Liver (tissue), 9 donors: Measurements from ENCODE around the gene NUDT14. TPM values are rescaled to one million over a fixed set of nuclear protein-coding genes. Genes with fewer than 3 reads are reported as not detected.

ENCODE experiments used
- DNase-seq: peaks from one replicate; pipeline ENCODE4 v3.0.0-alpha.2; 2017; ENCODE audit warnings: low spot score
- H3K27ac ChIP-seq, 2 donors: one replicate each; pipeline ENCODE4 v1.7.0; 2013; ENCODE audit warnings: inconsistent platforms in 2 of 2, low read length in 2 of 2, control low read depth in 1 of 2, low read depth in 1 of 2, mild to moderate bottlenecking in 1 of 2
- H3K27me3 ChIP-seq, 4 donors: one replicate each; pipeline versions ENCODE4 v1.6.1 to v1.7.0; 2013; ENCODE audit warnings: low read length in 3 of 4, inconsistent platforms in 1 of 4, mild to moderate bottlenecking in 1 of 4, moderate library complexity in 1 of 4; ENCODE audit not compliant: control insufficient read depth in 4 of 4, insufficient read depth in 4 of 4
- H3K36me3 ChIP-seq, 4 donors: one replicate each; pipeline versions ENCODE4 v1.6.1 to v1.7.0; 2013; ENCODE audit warnings: low read length in 3 of 4, mild to moderate bottlenecking in 3 of 4, low read depth in 1 of 4, moderate library complexity in 1 of 4; ENCODE audit not compliant: control insufficient read depth in 4 of 4, insufficient read depth in 3 of 4
- H3K4me1 ChIP-seq, 4 donors: one replicate each; pipeline versions ENCODE4 v1.6.1 to v1.7.0; 2013; ENCODE audit warnings: low read length in 3 of 4, mild to moderate bottlenecking in 3 of 4, moderate library complexity in 1 of 4; ENCODE audit not compliant: control insufficient read depth in 4 of 4, insufficient read depth in 4 of 4
- H3K4me3 ChIP-seq, 3 donors: one replicate each; pipeline versions ENCODE4 v1.6.1 to v1.7.0; 2013; ENCODE audit warnings: low read length in 3 of 3, control low read depth in 1 of 3, low read depth in 1 of 3, mild to moderate bottlenecking in 1 of 3
- H3K9ac ChIP-seq, 2 donors: one replicate each; pipeline ENCODE4 v1.7.0; 2013; ENCODE audit warnings: low read length in 2 of 2, mild to moderate bottlenecking in 2 of 2, moderate library complexity in 2 of 2, control low read depth in 1 of 2, low read depth in 1 of 2
- H3K9me3 ChIP-seq, 4 donors: one replicate each; pipeline versions ENCODE4 v1.6.1 to v1.7.0; 2013; ENCODE audit warnings: low read length in 3 of 4; ENCODE audit not compliant: control insufficient read depth in 4 of 4
- CTCF ChIP-seq: fragments of 150-350 bp; IDR thresholded peaks from 2 replicates; pipeline ENCODE4 v1.5.1; 2017; ENCODE audit warnings: improper control_type of control experiment, low read depth, low read length; ENCODE audit not compliant: missing input control
- EGR1 ChIP-seq, 2 donors: IDR thresholded peaks; 2 replicates each; pipeline ENCODE4 v1.6.1; 2016 to 2018; ENCODE audit warnings: antibody characterized with exemption in 2 of 2, low read depth in 2 of 2
- FOXA1 ChIP-seq: IDR thresholded peaks from 2 replicates; pipeline ENCODE4 v1.6.1; 2016; ENCODE audit warnings: antibody characterized with exemption
- FOXA2 ChIP-seq: IDR thresholded peaks from 2 replicates; pipeline ENCODE4 v1.6.1; 2016; ENCODE audit warnings: antibody characterized with exemption
- GABPA ChIP-seq, 2 donors: IDR thresholded peaks in 1 of 2; conservative IDR thresholded peaks in 1 of 2; 2 replicates each; pipeline ENCODE4 v1.6.1; 2016; ENCODE audit warnings: antibody characterized with exemption in 2 of 2, mild to moderate bottlenecking in 1 of 2, moderate library complexity in 1 of 2
- HNF4A ChIP-seq, 2 donors: conservative IDR thresholded peaks; 2 replicates each; pipeline ENCODE4 v1.6.1; 2016; ENCODE audit warnings: antibody characterized with exemption in 2 of 2, mild to moderate bottlenecking in 2 of 2
- HNF4G ChIP-seq: IDR thresholded peaks from 2 replicates; pipeline ENCODE4 v1.6.1; 2016; ENCODE audit warnings: antibody characterized with exemption
- JUND ChIP-seq, 2 donors: IDR thresholded peaks; 2 replicates each; pipeline ENCODE4 v1.6.1; 2016; ENCODE audit warnings: antibody characterized with exemption in 2 of 2
- RAD21 ChIP-seq, 2 donors: IDR thresholded peaks; 2 replicates each; pipeline ENCODE4 v1.6.1; 2016; ENCODE audit warnings: antibody characterized with exemption in 2 of 2, mild to moderate bottlenecking in 2 of 2
- RXRA ChIP-seq, 2 donors: IDR thresholded peaks; 2 replicates each; pipeline ENCODE4 v1.6.1; 2017 to 2018; ENCODE audit warnings: antibody characterized with exemption in 2 of 2, mild to moderate bottlenecking in 1 of 2
- SP1 ChIP-seq: IDR thresholded peaks from 2 replicates; pipeline ENCODE4 v1.6.1; 2018; ENCODE audit warnings: antibody characterized with exemption, mild to moderate bottlenecking
- TAF1 ChIP-seq: conservative IDR thresholded peaks from 2 replicates; pipeline ENCODE4 v1.6.1; 2016; ENCODE audit warnings: antibody characterized with exemption, mild to moderate bottlenecking
- YY1 ChIP-seq: IDR thresholded peaks from 2 replicates; pipeline ENCODE4 v1.6.1; 2016; ENCODE audit warnings: antibody characterized with exemption, mild to moderate bottlenecking
- WGBS: extraction: QIAGEN DNeasy Blood & Tissue Kit; methylation state at CpG from one replicate; pipeline ENCODE4 v1.1.7; 2013; 5-methylcytosine and 5-hydroxymethylcytosine counted together
- polyA plus RNA-seq, 2 donors: library from polyadenylated mRNA; stranded (reverse) in 1 of 2; unstranded in 1 of 2; fragments of 200-250 nt in 1 of 2; fragments of >200 nt in 1 of 2; fragmentation: Nextera tagmentation in 1 of 2; extraction: Ambion mirVana in 1 of 2; gene quantifications; one replicate each; pipeline versions ENCODE4 v1.2.1 to v1.2.3, GENCODE V29; 2013 to 2015
- total RNA-seq, 2 donors: library from RNA; depleted of rRNA; stranded (reverse); fragments of >200 nt; gene quantifications; one replicate each; pipeline ENCODE4 v1.2.3, GENCODE V29; 2014
- TF ChIP-seq, protein P1 (sequence below): IDR thresholded peaks from 2 replicates; pipeline ENCODE4 v1.6.1; 2016; ENCODE audit warnings: antibody characterized with exemption
- TF ChIP-seq, protein P2 (sequence below): IDR thresholded peaks from 2 replicates; pipeline ENCODE4 v1.6.1; 2016; ENCODE audit warnings: antibody characterized with exemption
- TF ChIP-seq, protein P3 (sequence below): IDR thresholded peaks from 2 replicates; pipeline ENCODE4 v1.6.1; 2016; ENCODE audit warnings: antibody characterized with exemption, mild to moderate bottlenecking
- TF ChIP-seq, protein P4 (sequence below): IDR thresholded peaks from 2 replicates; pipeline ENCODE4 v1.6.1; 2016; ENCODE audit warnings: antibody characterized with exemption
- donor health status: healthy.
- donor health status: healthy.
- donor health status: healthy.
- donor health status: healthy.
- donor health status: healthy.

Gene NUDT14
- total and polyA plus RNA-seq, 4 donors: 3.8 to 24.2 (median 8.0) TPM

DNA sequence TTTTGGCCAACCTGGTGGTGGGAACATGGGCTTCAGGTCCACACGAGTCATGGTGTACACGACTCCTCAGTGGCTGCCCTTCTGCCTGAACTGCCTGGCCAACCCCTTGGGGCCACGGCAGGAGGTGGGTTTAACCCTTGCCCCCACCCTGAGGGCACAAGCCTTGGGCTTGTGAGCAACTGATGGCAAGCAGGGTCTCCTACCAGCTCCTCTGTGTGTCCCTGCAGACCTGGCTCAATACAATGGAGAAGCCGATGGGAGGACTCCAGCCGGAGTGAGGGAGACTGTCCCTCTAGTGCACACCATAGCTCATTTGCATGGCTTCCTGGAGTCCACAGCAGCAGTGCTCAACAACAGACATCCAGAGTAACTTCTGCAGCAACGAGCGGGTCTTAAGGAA is 40.5 kb downstream of the NUDT14 start:
- no peak for DNase-seq
- no peak overlapping the region for H3K27ac ChIP-seq
- no peak overlapping the region for H3K9ac ChIP-seq
- H3K36me3 ChIP-seq: no peaks in the 10 kb centered on the region
- H3K4me3 ChIP-seq: no peak overlapping the region
- TF ChIP-seq, protein P1, sequence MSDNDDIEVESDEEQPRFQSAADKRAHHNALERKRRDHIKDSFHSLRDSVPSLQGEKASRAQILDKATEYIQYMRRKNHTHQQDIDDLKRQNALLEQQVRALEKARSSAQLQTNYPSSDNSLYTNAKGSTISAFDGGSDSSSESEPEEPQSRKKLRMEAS: no peak
- no peak for TF ChIP-seq TAF1
- TF ChIP-seq, protein P2, sequence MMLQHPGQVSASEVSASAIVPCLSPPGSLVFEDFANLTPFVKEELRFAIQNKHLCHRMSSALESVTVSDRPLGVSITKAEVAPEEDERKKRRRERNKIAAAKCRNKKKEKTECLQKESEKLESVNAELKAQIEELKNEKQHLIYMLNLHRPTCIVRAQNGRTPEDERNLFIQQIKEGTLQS: no peak
- TF ChIP-seq, protein P3, sequence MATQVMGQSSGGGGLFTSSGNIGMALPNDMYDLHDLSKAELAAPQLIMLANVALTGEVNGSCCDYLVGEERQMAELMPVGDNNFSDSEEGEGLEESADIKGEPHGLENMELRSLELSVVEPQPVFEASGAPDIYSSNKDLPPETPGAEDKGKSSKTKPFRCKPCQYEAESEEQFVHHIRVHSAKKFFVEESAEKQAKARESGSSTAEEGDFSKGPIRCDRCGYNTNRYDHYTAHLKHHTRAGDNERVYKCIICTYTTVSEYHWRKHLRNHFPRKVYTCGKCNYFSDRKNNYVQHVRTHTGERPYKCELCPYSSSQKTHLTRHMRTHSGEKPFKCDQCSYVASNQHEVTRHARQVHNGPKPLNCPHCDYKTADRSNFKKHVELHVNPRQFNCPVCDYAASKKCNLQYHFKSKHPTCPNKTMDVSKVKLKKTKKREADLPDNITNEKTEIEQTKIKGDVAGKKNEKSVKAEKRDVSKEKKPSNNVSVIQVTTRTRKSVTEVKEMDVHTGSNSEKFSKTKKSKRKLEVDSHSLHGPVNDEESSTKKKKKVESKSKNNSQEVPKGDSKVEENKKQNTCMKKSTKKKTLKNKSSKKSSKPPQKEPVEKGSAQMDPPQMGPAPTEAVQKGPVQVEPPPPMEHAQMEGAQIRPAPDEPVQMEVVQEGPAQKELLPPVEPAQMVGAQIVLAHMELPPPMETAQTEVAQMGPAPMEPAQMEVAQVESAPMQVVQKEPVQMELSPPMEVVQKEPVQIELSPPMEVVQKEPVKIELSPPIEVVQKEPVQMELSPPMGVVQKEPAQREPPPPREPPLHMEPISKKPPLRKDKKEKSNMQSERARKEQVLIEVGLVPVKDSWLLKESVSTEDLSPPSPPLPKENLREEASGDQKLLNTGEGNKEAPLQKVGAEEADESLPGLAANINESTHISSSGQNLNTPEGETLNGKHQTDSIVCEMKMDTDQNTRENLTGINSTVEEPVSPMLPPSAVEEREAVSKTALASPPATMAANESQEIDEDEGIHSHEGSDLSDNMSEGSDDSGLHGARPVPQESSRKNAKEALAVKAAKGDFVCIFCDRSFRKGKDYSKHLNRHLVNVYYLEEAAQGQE: no peak
- TF ChIP-seq EGR1 (IDR thresholded peaks at IDR 0.05; ENCODE audit: low read depth in 2 of 2): no peak
- no peak for TF ChIP-seq GABPA (IDR thresholded peaks at IDR 0.05 in 1 of 2, conservative IDR thresholded peaks at IDR 0.05 in 1 of 2)
- TF ChIP-seq HNF4A (conservative IDR thresholded peaks at IDR 0.05): no peak
- no peak for TF ChIP-seq SP1
- TF ChIP-seq JUND (IDR thresholded peaks at IDR 0.05): no peak
- no peak for TF ChIP-seq RAD21 (IDR thresholded peaks at IDR 0.05)
- TF ChIP-seq FOXA2: no peak
- no peak for TF ChIP-seq FOXA1
- TF ChIP-seq CTCF: no peak
- H3K4me1 ChIP-seq: no peaks in the 10 kb centered on the region
- H3K27me3 ChIP-seq: no peaks in the 10 kb centered on the region
- peaks cover 0 to 10% (median 3%) of the 10 kb centered on the region in 4 donors for H3K9me3 ChIP-seq
- 93% methylated on average over 7 of the region's 7 CpGs for WGBS

GRCh38 chr14:105139831-105140239 is 41.3 kb downstream of the NUDT14 start:
- Histone ChIP-seq H3K4me1 (no peaks in the 10 kb centered on the region), H3K4me3 (no peak overlapping the region), H3K36me3 (no peaks in the 10 kb centered on the region), H3K9ac (no peak overlapping the region), H3K27me3 (no peaks in the 10 kb centered on the region), H3K9me3 (peaks cover 0 to 10% (median 3%) of the 10 kb centered on the region in 4 donors), H3K27ac (no peak overlapping the region)
- 98% methylated on average over 5 of the region's 5 CpGs for WGBS
- DNase-seq: no peak
- TF ChIP-seq CTCF: no peak
- TF ChIP-seq RAD21 (IDR thresholded peaks at IDR 0.05): no peak
- TF ChIP-seq, protein P4, sequence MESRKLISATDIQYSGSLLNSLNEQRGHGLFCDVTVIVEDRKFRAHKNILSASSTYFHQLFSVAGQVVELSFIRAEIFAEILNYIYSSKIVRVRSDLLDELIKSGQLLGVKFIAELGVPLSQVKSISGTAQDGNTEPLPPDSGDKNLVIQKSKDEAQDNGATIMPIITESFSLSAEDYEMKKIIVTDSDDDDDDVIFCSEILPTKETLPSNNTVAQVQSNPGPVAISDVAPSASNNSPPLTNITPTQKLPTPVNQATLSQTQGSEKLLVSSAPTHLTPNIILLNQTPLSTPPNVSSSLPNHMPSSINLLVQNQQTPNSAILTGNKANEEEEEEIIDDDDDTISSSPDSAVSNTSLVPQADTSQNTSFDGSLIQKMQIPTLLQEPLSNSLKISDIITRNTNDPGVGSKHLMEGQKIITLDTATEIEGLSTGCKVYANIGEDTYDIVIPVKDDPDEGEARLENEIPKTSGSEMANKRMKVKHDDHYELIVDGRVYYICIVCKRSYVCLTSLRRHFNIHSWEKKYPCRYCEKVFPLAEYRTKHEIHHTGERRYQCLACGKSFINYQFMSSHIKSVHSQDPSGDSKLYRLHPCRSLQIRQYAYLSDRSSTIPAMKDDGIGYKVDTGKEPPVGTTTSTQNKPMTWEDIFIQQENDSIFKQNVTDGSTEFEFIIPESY: no peak
- TF ChIP-seq FOXA1: no peak
- TF ChIP-seq GABPA (IDR thresholded peaks at IDR 0.05 in 1 of 2, conservative IDR thresholded peaks at IDR 0.05 in 1 of 2): no peak
- TF ChIP-seq TAF1: no peak
- TF ChIP-seq RXRA (IDR thresholded peaks at IDR 0.05): no peak
- TF ChIP-seq, protein P2: no peak
- no peak for TF ChIP-seq EGR1 (IDR thresholded peaks at IDR 0.05; ENCODE audit: low read depth in 2 of 2)
- no peak for TF ChIP-seq HNF4G
- no peak for TF ChIP-seq FOXA2
- no peak for TF ChIP-seq YY1
- TF ChIP-seq SP1: no peak
- TF ChIP-seq, protein P1: no peak
